Coronary artery (tissue), 2 donors: ENCODE results near the gene PRKCD.

Experiments
- DNase-seq: peaks from one replicate; pipeline ENCODE4 v3.0.0-alpha.2; 2017; ENCODE audit warnings: low spot score
- H3K27ac ChIP-seq, 2 donors: fragments of 200-600 bp; sonication (generic); one replicate each; pipeline ENCODE4 v1.5.1; 2016 to 2019
- H3K4me3 ChIP-seq: fragments of 200-600 bp; sonication (generic); 2 replicates; pipeline ENCODE4 v1.5.1; 2016; ENCODE audit warnings: mild to moderate bottlenecking, moderate library complexity
- TF ChIP-seq, protein P1 (sequence below): fragments of 200-600 bp; sonication (generic); IDR thresholded peaks from one replicate; pipeline ENCODE4 v1.5.1; 2019; ENCODE audit warnings: antibody characterized with exemption

Gene PRKCD

DNA sequence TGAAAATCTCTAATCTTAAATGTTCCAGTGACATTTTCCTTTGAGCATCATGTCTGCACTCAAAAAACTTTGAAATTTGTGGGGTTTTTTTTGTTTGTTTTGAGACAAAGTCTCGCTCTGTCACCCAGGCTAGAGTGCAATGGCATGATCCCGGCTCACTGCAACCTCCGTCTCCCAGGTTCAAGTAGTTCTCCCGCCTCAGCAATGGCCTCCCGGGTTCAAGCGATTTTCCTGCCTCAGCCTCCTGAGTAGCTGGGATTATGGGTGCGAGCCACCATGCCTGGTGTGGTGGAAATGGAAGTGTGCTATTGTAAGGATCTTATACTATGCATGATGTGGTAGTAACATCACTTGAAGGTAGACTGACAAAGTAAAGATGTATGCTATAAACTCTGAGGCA, 52.3 kb downstream of the PRKCD start:
- H3K27ac ChIP-seq: no peak overlapping the region
- DNase-seq: no peak
- H3K4me3 ChIP-seq: no peak overlapping the region
- TF ChIP-seq, protein P1, sequence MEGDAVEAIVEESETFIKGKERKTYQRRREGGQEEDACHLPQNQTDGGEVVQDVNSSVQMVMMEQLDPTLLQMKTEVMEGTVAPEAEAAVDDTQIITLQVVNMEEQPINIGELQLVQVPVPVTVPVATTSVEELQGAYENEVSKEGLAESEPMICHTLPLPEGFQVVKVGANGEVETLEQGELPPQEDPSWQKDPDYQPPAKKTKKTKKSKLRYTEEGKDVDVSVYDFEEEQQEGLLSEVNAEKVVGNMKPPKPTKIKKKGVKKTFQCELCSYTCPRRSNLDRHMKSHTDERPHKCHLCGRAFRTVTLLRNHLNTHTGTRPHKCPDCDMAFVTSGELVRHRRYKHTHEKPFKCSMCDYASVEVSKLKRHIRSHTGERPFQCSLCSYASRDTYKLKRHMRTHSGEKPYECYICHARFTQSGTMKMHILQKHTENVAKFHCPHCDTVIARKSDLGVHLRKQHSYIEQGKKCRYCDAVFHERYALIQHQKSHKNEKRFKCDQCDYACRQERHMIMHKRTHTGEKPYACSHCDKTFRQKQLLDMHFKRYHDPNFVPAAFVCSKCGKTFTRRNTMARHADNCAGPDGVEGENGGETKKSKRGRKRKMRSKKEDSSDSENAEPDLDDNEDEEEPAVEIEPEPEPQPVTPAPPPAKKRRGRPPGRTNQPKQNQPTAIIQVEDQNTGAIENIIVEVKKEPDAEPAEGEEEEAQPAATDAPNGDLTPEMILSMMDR: no peak

DNA sequence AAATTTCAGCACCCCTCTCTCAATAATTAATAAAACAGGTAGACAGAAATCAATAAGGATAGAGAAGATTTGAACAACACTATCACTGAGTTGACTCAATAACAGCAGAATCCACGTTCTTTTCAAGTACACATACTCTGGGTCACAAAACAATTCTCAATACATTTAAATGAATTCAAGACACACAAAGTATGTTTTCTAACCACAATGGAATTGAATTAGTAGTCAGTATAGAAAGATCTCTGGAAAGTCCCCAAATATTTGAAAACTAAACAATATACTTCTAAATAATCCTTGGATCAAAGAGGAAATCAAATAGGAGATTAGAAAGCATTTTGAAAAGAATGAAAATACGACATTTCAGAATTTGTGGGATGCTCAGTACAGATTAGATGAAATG, 54.8 kb downstream of the PRKCD start:
- Histone ChIP-seq H3K4me3 (no peak overlapping the region), H3K27ac (no peak overlapping the region)
- DNase-seq: no peak
- TF ChIP-seq, protein P1: no peak

DNA sequence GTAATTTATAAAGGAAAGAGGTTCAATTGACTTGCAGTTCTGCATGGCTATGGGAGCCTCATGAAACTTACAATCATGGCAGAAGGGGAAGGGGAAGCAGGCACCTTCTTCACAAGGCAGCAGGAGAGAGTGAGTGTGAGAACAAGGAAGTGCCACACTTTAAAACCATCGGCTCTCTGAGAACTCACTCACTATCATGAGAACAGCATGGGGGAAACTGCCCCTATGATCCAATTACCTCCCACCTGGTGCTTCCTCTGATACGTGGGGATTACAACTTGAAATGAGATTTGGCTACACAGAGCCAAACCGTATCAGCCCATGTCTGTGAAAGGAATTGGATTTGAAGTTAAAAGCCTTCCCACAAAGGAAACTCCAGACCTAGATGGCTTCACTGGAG, 55.7 kb downstream of the PRKCD start:
- H3K4me3 ChIP-seq: no peak overlapping the region
- TF ChIP-seq, protein P1: no peak
- no peak for DNase-seq
- H3K27ac ChIP-seq: no peak overlapping the region

DNA sequence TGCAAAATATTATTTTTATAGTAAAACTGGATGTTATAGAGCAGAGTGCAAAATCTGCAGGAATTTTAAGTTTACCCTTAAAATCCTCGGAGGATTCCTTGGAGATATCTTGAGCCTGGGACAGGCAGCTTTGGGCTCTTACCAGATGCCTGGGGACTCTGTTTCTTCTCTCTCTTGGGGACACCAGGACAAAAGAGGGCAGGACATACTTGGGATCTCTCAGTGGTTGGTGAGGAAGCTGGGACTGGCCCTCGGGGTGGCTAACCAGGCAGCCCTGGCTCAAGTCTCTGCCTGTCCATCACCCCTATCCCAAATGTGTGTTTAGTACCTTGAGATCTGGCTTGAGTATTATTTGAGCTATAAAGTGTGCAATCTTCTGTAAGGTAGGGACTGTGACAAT, 56.2 kb downstream of the PRKCD start:
- TF ChIP-seq, protein P1: no peak
- DNase-seq: no peak

DNA sequence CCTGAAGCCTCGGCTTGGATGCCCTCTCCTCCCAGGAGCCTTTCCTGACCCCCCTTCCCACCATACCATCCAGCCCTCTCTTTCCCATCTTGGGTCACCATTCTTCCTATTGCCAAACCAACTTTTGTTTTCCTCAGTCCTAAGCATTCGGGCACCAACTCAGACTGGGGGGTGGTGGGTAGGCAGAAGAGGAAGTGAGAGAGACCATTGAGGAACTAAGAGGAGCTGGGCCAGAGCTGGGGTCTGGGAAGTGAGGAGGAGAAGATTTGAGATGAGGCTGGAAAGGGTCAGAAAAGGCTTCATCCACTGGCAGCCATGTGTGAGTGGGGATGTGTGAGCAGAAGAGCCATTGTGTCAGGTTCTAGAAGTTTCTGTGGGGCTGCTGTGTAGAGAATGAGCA, 57.1 kb downstream of the PRKCD start:
- H3K27ac ChIP-seq: no peak overlapping the region
- no peak overlapping the region for H3K4me3 ChIP-seq
- TF ChIP-seq, protein P1: no peak
- DNase-seq: no peak

More for the DNA sequence above, 56.2 kb downstream of the PRKCD start:
- Histone ChIP-seq H3K4me3 (no peak overlapping the region), H3K27ac (no peak overlapping the region)

DNA sequence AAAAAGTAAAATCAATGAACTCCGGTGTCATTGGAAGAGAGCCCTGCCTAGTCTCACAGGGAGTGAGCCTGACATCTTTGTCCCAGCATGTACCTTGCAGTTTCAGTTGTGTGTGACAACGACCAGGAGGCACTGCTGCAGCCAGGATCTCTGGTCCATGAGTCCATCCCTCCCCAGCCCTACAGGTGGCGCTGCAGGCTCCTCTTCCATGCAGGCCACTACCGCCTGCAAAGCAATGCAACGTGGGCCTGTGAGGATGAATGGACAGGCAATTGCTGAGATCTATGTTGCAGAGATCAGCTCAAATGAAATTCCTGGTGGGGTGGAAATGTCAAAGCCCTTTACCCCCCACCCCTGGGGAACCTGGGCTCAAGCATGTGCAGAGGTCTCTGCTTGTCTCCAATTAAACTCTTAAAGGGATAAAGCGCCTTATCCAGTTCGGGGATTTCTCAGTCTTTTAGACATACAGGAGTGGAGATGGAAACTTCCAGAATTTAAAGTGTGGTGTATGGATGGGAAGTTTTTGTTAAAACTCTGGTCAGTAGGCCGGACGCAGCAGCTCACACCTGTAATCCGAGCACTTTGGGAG, 59.0 kb downstream of the PRKCD start:
- Histone ChIP-seq H3K4me3 (no peak overlapping the region), H3K27ac (no peak overlapping the region)
- no peak for DNase-seq
- TF ChIP-seq, protein P1: peak; percentile 82

DNA sequence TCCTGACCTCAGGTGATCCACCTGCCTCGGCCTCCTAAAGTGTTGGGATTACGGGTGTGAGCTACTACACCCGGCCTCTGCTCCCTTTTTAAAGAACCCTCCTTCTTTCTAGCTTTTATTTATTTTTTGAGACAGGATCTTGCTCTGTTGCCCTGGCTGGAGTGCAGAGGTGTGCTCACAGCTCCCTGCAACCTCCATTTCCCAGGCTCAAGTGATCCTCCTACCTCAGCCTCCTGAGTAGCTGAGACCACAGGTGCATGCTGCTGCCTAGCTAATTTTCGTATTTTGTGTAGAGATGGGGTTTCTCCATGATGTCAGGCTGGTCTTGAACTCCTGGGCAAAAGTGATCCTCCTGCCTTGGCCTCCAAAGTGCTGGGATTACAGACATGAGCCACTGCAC, 60.3 kb downstream of the PRKCD start:
- no peak for DNase-seq
- H3K27ac ChIP-seq: no peak overlapping the region
- TF ChIP-seq, protein P1: no peak
- no peak overlapping the region for H3K4me3 ChIP-seq
